Prostate gland (tissue), 2 donors: Measurements from ENCODE around the gene EDEM1.

ENCODE experiments used
- CTCF ChIP-seq, 4 experiments: fragments of 200-600 bp in 2 of 4; fragments of 450-650 bp in 2 of 4; sonication (generic) in 2 of 4; IDR thresholded peaks; 1 replicate in 3 of 4; 2 replicates in 1 of 4; pipeline ENCODE4 v1.5.1; 2016 to 2019; ENCODE audit warnings: antibody characterized with exemption in 4 of 4, mild to moderate bottlenecking in 2 of 4, moderate library complexity in 2 of 4
- POLR2A ChIP-seq: fragments of 450-650 bp; IDR thresholded peaks from one replicate; pipeline ENCODE4 v1.6.1; 2016; ENCODE audit warnings: antibody characterized with exemption, mild to moderate bottlenecking

- TF ChIP-seq CTCF (IDR thresholded peaks at IDR 0.05) (no peak), POLR2A (no peak)
These were observed 15.5 kb upstream of the EDEM1 start for GRCh38 chr3:5172018-5172417.
